ENCODE results near the gene PAX2.

PAX2 gene

DNA sequence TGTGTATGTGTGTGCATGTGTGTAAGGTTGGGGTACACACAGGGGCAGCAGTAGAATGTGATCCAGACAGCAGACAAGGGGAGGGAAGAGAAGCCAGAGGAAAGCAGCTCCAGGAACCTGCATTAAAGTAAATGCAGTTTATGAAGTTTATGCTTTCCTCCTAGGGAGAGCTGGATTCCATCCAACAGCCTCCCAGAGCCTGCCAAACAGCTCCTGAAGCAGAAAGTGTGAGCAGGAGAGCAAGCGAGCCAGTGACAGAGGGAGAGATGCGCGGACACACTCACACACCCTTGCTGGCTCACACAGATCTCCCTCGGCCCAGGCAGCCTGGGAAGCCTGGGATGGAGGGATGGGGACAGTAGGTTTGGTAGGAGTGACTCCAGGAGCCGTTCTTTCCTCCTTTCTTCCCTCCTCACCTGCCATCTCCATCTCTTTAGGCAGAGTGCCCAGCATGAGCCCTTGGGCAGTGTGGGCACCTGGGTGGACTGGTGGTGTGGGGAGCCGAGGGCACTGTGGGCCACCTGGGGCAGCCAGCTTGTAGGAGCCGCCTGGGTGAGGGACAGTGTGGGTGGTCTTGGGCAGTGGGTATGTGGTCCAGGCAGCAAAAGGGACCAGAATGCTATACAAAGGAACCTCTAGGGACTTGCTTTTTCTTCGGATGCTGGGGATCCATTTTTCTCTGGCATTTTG is 46.1 kb downstream of the PAX2 start:
- DNase-seq (ENCODE audit: low read depth) = no peak

DNA sequence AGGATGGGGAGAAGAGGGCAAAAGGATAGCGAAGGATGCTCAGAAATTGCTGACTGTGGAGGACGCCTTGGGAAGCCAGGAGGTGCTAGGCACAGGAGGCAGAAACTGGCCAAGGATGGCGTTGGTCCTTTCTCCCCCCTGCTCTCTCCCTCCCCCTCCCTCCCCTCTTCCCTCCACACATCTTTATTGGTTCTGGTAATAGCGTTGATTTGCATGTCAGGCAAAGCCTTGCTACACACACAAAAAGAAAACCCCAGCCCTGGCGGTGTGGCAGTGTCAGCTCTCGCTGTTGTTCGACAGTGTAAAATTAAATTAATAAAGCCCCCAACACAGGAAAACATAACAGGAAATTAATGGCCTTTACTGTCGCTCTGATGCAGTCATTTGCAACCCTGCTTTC is 47.2 kb downstream of the PAX2 start:
- DNase-seq (ENCODE audit: low read depth) = no peak

DNA sequence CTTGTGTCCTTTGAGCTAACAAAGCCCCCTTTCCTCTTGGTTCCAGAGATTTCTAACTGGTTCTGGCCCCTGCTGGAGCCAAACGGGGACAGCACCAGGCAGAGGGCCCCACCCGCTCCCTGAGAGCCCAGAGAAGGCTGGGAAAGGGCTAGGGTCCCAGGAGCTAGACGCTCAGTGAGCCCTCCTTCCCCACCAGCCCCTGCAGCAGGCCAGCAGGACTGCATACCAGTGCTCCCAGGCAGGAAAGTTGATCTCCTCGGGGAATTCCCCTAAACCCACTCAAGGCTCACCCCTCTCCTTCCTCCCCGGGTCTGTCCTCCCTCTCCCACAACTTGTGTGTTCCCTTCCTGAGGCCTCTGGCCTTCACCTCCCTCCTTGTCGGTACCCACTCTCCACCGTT is 47.7 kb downstream of the PAX2 start:
- DNase-seq (ENCODE audit: low read depth) = no peak

DNA sequence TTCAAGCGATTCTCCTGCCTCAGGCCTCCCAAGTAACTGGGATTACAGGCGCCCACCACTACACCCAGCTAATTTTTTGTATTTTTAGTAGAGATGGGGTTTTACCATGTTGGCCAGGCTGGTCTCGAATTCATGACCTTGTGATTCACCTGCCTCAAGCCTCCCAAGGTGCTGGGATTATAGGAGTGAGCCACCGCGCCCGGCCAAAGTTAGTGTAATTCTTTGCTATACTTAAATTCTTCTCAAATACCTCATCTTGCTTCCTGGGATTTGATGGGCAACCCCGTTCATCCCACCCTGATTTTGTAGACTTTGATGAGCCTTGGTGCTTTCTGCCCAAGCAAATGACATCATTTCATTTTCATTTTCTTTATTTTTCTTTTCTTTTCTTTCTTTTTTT is 54.5 kb downstream of the PAX2 start:
- DNase-seq (ENCODE audit: low read depth) = no peak

DNA sequence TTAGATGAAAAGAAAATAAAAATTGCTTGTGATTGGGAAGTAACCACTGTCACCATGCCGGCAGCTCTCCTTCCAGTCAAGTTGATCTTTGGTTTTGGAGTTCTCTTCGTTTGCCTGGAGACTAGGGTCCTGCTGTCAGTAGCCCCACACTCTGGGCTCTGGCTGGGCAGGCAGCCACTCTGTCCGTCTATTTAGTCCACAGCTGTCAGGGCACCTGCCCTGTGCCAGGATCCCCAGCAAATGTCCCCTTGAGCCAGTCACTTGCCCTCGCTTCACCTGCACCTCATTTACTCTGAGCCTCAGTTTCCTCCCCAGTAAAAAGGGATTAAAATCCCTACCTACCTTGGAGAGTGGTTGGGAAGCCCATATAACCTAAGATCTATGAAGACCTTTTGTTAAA is 55.5 kb downstream of the PAX2 start:
- DNase-seq (ENCODE audit: low read depth) = no peak

DNA sequence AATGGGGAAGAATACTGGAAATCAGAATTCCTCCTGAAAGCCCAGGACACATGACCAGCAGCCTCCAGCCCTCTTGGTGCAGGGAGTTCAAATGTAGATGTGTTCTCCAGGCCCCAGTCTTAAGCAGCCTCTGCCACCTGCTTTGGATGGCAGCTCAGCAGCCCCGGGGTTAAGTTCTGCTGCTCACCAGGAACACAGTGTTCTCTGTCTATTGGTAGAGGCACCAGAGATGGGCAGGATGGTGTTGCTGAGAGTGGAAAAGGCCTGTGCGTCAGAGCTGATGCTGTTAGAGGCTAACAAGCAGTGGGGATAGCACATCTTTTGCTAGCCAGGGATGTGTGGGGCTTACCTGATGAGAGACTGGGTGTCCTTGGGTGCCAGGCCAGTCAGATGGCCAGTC is 56.8 kb downstream of the PAX2 start:
- DNase-seq (ENCODE audit: low read depth) = no peak

DNA sequence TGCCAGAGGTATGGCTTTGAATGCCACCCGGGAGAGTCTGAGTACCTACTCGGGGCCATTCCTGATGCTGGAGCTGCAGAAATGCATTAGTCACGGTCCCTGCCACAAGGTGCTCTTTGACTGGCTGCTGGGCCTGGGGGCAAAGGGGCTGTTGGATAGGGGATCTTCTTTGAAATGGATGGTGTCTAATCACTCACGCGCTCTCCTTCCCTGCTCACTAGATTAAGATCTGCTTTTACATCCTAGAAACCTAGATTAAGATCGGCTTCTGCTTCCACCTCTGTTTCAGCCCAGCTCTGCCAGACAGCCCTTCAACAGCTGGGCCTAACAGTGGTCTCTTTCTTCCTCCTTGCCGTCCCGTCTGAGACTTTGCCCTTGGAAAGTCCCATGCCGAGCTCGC is 57.2 kb downstream of the PAX2 start:
- DNase-seq (ENCODE audit: low read depth) = no peak

DNA sequence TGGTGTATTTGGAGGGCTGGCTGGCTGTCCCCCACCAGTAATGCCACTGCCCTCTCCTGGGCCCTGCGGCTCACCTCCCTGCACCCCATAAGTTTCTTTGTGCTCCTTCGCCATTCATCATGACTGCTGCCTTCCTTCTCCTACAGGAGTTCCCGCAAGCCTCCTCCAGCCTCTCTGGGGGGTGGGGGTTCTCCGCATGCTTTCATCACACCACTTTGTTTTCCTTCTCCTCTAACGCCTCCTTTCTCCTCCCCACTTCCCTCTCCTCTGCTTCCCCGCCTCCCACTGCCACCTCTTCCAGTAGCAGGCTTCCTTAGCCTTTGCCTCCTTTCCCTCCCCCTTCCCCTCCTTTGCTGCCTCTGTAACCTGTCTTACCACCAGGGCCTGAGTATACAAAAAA is 58.1 kb downstream of the PAX2 start:
- no peak for DNase-seq (ENCODE audit: low read depth)

DNA sequence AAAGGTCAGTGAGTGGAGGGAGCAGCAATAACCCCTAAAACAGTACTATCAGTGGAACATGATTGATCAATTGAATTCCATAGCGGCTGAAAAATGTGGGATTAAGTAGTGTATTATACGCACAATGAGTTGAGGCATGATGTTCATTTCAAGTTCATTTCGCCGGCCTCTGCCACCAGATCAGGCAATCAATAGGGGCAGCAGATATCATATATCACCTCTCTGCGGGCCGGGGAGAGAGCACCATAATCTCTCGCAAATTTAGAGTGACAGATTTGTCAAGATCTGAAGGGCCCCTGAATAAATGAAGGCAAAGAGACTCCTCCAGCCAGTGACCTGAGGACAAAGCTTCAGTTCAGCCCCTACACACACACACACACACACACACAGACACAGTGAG is 58.5 kb downstream of the PAX2 start:
- no peak for DNase-seq (ENCODE audit: low read depth)

DNA sequence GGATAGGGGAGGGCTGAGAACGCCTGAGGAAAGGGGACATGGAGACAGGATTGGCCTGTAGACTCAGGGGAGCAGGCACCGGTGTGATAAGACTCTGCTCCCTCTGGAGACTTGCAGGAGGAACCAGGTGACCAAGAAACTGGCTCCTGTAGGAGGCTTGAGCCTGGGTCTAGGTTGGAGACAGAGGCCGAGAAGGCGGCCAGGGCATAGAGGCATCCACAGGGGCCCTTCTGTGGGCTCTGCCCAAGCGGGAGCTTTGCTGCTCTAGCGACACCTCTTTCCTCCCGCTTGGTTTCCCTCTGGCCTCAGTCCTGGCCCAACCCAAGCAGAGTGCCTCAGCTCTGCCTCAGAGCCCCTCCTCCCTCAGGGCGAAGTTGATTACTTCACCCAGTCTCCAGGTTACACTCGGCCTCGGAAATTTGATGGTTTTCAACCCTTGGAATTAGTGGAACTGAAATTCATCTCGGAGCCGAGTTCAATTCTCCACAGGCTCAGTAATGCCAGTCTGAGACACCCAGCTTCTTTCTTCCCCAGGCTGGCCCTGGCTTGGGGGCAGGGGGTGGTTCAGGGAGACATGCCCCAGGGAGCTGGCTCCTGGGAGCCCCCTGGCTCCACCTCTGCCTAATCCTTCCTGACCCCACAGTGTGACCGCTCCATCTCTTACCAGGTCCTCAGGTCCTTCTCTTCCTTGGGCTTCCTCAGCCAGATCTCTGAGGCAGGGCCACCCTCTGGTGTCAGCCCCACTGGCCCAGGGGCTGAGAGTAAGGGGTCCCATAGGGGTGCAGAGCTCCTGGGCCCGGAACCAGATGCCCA is 60.4 kb downstream of the PAX2 start:
- no peak for DNase-seq (ENCODE audit: low read depth)

DNA sequence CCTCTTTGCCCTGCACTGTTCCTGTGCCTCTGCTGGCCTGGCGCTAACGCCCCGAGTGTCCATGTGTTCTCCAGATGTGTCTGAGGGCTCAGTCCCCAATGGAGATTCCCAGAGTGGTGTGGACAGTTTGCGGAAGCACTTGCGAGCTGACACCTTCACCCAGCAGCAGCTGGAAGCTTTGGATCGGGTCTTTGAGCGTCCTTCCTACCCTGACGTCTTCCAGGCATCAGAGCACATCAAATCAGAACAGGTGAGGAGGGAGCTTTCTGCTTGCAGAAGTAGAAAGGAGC is 60.9 kb downstream of the PAX2 start:
- no peak for DNase-seq (ENCODE audit: low read depth)

DNA sequence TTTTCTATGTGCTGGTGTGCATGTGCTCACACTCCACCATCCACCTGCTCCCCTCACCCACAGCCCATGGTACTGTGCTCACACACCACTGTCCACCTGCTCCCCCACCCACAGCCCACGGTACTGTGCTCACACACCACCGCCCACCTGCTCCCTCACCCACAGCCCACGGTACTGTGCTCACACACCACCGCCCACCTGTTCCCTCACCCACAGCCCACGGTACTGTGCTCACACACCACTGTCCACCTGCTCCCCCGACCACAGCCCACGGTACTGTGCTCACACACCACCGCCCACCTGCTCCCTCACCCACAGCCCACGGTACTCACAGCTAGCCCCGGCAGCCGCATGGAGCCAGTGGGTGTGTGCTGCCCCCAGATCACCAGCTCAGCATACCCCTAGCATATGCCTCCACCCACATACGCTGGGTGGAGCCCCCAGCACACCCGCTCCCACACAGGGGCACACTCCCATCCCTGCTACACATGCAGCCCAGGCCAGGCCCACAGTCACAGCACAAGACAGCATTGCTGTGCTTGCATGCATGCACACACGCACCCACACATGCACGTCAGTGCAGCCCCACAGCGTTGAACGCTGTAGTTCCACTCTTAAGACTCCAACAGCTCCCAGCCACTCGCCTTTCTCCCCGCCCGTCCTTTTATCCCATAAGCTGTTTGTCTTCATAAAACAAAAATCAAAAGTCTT is 62.0 kb downstream of the PAX2 start:
- no peak for DNase-seq (ENCODE audit: low read depth)

DNA sequence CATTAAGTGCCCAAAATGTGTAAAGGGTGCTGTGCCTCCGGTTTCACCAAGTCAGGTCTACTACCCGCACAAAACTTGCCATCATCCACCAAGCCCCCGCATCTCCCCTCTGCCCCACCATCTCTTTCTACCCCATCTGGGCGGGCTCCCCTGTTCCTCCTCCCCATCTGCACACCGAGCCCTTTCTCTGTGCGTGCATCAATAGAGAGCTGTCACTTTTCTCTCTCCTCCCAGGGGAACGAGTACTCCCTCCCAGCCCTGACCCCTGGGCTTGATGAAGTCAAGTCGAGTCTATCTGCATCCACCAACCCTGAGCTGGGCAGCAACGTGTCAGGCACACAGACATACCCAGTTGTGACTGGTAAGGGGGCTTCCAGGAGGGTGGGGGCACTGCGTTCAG is 63.5 kb downstream of the PAX2 start:
- DNase-seq (ENCODE audit: low read depth) = no peak

DNA sequence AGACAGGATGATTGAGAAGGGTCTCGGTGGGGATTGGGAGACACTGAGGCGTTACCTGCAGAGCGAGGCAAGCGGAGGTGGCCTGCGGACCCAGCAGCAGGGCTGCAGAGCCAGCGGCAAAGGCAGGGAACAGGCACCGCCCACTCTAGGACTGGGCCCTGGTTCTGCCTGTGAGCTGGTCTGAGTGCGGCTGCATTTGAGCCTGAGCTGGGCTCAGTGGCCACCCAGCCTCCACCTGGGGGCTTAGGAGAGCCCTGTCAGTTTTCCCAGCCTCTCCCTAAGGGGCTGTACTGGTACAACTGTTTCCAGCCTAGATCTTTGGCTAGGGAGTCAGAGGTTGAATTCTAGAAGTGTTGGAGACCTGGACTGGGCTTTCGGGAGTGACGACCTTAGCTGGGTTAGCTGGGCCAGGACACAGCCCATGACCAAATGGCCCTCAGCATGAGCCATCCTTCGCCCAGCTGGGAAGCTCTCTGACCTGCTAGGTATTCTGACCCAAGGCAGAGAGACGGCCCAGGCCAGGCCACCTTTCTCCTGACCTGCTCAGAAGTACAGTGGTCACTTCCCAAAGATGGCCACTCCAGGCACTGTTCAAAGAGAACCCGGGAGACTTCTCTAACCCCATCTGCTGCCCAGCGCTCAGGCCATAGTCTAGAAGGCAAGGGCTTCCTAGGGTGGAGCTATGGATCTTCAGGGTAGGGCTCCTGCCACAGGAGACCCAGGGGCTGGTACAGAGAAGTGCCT is 64.9 kb downstream of the PAX2 start:
- DNase-seq (ENCODE audit: low read depth) = no peak

DNA sequence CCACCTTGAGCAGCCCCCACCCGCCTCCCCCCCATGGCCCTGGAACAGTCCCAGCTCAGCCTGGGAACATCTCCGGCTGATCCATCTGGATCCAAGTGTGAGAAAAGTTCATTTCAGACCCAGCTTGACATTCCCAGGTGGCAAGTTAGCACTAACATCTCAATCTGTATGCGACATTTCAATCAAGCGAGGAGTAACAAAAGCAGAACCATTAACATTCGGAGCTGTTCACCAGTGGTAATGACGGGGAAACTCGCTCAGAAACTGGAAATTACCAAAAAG is 65.4 kb downstream of the PAX2 start:
- DNase-seq (ENCODE audit: low read depth) = no peak

DNA sequence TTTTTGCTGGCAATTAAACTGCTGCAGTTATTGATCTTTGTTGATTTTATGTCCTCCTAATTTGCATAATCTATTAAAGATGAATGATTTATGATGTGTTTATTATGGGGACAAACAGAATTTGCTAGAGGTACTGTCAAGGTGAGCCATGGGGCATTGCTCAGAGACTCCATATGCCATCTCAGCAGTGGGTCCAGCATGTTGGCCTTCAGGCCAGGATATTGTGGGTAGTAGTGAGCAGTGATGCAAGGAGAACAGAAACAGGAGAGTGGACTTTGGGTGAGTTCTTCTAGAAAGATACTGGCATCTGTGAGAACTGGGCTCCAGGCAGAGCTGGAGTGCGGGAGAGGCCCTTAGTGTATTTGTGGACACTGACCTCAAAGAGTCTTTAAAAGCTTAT is 65.9 kb downstream of the PAX2 start:
- DNase-seq (ENCODE audit: low read depth) = no peak

DNA sequence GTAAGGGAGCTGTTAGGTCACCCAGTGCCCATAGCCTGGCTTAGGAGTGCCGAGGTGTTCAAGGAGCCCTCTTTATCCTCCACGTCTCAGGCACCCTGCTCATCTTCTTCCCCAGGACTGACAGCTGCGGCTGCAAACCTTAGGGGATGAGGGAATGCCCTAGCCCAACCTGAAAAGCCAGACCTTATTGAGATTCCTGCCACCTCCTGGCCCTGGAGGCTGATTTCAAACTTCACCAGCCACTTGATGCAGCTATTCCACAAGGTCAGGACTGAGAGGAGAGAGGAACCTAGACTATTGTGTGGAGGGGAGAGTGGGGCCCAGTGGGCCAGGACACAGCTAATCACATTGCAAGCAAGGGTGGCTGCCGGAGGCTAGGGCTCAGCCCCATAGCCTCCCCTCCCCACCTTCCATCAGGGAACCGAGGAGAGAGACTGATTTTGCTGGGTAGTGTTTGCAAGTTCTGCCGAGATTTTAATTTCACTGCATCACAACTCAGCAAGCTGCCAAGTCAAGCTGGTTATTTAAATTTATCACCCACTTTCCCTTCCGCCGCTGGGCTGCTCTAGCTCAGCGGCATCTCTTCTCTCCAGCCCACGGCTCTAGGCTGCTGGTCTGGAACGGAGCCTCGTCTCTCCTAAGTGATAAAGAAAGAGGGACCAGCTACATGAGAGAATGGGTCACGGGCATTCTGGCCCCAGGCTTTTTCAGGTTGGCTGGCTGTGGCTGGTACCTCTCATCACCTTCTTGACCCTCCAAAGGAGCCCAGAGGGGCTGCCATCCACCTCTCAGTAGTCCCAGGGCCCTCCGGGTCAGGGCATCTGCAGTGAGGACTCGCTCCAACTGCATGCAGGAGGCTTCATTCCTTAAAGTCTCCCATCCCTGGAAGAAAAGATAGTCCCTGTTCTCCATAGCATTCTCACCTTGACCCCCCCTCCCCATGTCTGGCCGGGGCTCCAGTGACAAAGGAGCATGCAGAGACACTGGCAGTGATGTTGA is 66.7 kb downstream of the PAX2 start:
- no peak for DNase-seq (ENCODE audit: low read depth)

DNA sequence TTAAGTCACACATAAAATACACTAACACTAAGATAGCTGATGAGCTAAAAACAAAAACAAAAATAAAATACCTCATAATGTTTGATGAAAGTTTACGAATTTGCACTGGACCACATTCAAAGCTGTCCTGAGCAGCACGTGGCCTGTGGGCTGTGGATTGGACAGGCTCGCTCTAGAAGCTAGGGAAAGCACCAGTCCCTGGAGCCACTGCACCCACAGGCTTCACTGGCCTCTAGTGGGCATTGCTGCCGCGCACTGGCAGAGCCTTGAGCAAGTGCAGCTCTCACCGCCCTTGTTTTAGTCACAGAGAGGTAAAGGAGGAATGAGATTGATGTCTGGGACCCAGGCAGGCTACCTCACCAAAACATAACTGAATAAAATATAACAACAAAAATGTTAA is 67.6 kb downstream of the PAX2 start:
- DNase-seq (ENCODE audit: low read depth) = no peak

DNA sequence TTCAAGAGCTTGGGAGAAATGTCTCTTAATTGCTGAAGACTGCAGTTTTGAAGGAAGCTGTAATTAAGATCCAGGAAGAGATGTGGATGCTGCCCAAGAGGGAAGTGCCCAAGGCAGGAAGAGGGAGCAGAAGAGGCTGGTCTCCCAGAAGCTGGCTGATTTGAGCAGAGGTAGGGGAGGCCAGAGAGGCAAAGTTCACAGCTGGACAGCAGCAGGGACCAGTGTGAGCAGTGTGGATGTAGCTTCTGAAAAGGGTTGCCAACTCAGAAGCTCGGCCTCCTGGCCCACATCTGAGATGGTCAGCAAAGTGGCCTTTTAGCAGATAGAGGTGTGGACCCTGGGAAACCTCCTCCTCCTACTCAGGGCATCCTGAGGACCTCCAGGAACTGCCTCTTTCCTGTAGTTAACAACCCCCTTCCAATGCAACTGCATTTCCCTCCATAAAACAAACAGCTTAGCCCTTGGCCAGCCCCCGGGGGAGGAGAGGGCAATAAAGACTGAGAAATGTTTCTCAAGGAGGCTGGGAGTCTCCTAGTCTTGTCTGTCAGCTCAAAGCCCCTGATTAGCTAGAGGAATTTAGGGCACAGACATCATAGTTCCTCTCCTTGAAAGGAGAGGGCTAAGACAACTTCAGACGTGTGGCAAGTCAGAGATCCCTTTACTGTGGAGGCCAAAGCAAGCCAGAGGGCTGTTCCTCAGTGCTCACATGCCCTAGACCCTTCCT is 69.5 kb downstream of the PAX2 start:
- no peak for DNase-seq (ENCODE audit: low read depth)

DNA sequence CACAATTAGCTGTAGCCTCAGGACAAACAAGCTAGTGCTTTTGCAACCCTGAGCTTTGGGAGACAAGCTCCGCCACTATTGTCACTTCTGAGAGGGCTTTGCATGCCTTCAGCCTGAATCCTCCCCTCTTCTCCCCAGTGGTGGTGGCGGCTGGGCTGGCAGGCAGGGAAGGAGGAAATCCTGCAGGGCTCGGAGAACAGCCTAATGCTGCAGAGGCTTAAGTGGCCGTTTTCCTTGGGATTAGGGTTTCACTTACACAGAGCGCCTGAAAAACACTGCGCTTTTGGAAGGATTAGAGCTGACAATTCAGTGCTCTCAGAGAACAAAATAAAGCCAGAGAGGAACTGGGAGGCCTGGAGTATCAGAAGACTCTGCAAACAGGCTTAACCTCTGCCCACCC is 71.3 kb downstream of the PAX2 start:
- DNase-seq (ENCODE audit: low read depth) = no peak

DNA sequence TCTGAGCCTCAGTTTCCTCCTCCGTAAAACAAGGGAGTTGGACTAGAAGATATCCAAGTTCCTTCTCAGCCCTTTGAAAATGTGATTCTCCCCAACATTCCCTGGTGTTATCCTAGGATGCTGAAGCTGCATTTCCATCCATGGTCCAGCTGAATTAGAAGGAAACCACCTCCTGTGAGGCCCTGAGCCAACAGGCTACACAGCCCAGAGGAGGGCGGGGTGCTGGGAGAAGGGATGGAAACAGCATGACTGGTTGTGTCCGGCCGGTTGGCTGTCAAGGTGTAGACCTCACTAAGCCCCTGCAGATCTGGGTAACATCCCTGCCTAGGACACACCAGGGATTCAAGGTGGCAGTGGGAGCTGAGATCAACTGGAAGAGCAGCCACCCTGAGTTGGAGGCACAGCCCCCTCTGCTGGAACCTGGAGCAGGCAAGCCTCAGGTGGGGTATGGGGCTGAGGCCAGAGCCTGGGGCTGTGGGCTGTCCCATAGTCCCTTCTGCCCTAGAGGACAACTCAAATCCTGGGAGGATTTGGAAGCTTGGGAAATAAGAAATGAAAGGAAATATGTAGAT is 72.0 kb downstream of the PAX2 start:
- no peak for DNase-seq (ENCODE audit: low read depth)

Data from non-pigmented ciliary epithelial cell (primary cell).